Gastroesophageal sphincter (tissue), 4 donors: ENCODE measurements around the gene TM9SF3. TPM values are rescaled to one million over a fixed set of nuclear protein-coding genes. Genes with fewer than 3 reads are reported as not detected.

Experiments
- ATAC-seq: fragments of 150-250 bp; one replicate; pipeline ENCODE4 v1.9.1; 2016; ENCODE audit warnings: mild to moderate bottlenecking, moderate library complexity
- H3K27ac ChIP-seq, 4 donors: fragments of 200-600 bp; sonication (generic) in 3 of 4; 1 replicate in 3 of 4; 2 replicates in 1 of 4; pipeline ENCODE4 v1.5.1; 2016 to 2019
- H3K27me3 ChIP-seq: fragments of 200-600 bp; sonication (generic); one replicate; pipeline ENCODE4 v1.5.1; 2019
- H3K36me3 ChIP-seq, 2 donors: fragments of 200-600 bp; sonication (generic); one replicate each; pipeline ENCODE4 v1.5.1; 2019; ENCODE audit warnings: control low read depth in 1 of 2
- H3K4me1 ChIP-seq, 3 donors: fragments of 200-600 bp; sonication (generic); 1 replicate in 2 of 3; 2 replicates in 1 of 3; pipeline ENCODE4 v1.5.1; 2016 to 2019; ENCODE audit warnings: control low read depth in 2 of 3
- H3K4me3 ChIP-seq, 2 donors: fragments of 200-600 bp; sonication (generic); one replicate each; pipeline ENCODE4 v1.5.1; 2019; ENCODE audit warnings: mild to moderate bottlenecking in 1 of 2, moderate library complexity in 1 of 2
- H3K9me3 ChIP-seq, 3 donors: fragments of 200-600 bp; sonication (generic); one replicate each; pipeline ENCODE4 v1.5.1; 2017 to 2019; ENCODE audit warnings: control low read depth in 2 of 3
- EP300 ChIP-seq: sonication (generic); formaldehyde crosslinking; IDR thresholded peaks from one replicate; pipeline ENCODE4 v1.6.1; 2017; ENCODE audit warnings: antibody characterized with exemption, mild to moderate bottlenecking
- POLR2A ChIP-seq, 2 donors: fragments of 450-650 bp; IDR thresholded peaks; one replicate each; pipeline ENCODE4 v1.6.1; 2017; ENCODE audit warnings: antibody characterized with exemption in 2 of 2, mild to moderate bottlenecking in 2 of 2, moderate library complexity in 1 of 2
- POLR2AphosphoS5 ChIP-seq: sonication (generic); formaldehyde crosslinking; IDR thresholded peaks from one replicate; pipeline ENCODE4 v1.6.1; 2017; ENCODE audit warnings: antibody characterized with exemption
- WGBS, 2 donors: methylation state at CpG; one replicate each; pipeline ENCODE4 v1.1.5; 2018; ENCODE audit warnings: low coverage in 1 of 2; 5-methylcytosine and 5-hydroxymethylcytosine counted together
- total RNA-seq, 4 donors: library from RNA; depleted of rRNA; stranded (reverse); fragments of >200 nt; gene quantifications; one replicate each; pipeline ENCODE4 v1.1.0, GENCODE V29; 2016
- TF ChIP-seq, protein P1 (sequence below), 4 experiments: fragments of 200-600 bp in 2 of 4; fragments of 450-650 bp in 2 of 4; sonication (generic) in 1 of 4; IDR thresholded peaks; one replicate each; pipeline ENCODE4 v1.5.1; 2017 to 2019; ENCODE audit warnings: antibody characterized with exemption in 4 of 4, mild to moderate bottlenecking in 2 of 4, moderate library complexity in 2 of 4

TM9SF3 gene
- total RNA-seq, 4 donors from 2014 or later = 88.6 to 121 (median 114) TPM

DNA sequence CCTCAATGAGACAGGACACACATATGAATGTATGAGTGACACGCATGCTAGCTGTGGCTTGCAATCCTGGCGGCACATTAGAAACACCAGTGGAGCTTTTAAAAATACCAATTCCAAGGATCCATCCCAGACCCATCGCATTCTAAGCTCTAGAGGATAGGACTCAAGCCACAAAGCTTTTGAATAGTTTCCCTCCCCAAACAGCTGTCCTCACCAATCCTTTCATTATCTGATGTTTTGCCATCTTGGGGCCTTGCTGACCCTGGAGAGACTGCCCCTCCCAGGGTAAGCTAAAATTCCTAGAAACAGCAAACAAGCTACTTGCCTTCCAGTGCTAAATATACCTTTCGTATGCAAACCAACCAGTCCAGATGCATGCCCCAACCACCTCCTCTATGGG, 8.9 kb upstream of the TM9SF3 start:
- H3K27ac ChIP-seq = no peak overlapping the region
- H3K27me3 ChIP-seq = peaks cover 3% of the 10 kb centered on the region
- H3K4me1 ChIP-seq = no peaks in the 10 kb centered on the region
- H3K36me3 ChIP-seq = no peaks in the 10 kb centered on the region
- no peaks in the 10 kb centered on the region for H3K9me3 ChIP-seq
- WGBS, 2 donors = 100% methylated on average over 2 to 4 of the region's 4 CpGs
- TF ChIP-seq, protein P1, sequence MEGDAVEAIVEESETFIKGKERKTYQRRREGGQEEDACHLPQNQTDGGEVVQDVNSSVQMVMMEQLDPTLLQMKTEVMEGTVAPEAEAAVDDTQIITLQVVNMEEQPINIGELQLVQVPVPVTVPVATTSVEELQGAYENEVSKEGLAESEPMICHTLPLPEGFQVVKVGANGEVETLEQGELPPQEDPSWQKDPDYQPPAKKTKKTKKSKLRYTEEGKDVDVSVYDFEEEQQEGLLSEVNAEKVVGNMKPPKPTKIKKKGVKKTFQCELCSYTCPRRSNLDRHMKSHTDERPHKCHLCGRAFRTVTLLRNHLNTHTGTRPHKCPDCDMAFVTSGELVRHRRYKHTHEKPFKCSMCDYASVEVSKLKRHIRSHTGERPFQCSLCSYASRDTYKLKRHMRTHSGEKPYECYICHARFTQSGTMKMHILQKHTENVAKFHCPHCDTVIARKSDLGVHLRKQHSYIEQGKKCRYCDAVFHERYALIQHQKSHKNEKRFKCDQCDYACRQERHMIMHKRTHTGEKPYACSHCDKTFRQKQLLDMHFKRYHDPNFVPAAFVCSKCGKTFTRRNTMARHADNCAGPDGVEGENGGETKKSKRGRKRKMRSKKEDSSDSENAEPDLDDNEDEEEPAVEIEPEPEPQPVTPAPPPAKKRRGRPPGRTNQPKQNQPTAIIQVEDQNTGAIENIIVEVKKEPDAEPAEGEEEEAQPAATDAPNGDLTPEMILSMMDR (IDR thresholded peaks at IDR 0.05) = no peak
- TF ChIP-seq POLR2A (IDR thresholded peaks at IDR 0.05) = no peak
- no peak for TF ChIP-seq POLR2AphosphoS5
- TF ChIP-seq EP300 = no peak
- ATAC-seq = no peak
- H3K4me3 ChIP-seq = no peak overlapping the region

GRCh38 chr10:96591946-96592345, 5.1 kb upstream of the TM9SF3 start:
- Histone ChIP-seq H3K4me1 (peaks cover 0 to 16% (median 0%) of the 10 kb centered on the region in 3 donors), H3K27ac (no peak overlapping the region), H3K36me3 (no peaks in the 10 kb centered on the region), H3K27me3 (no peaks in the 10 kb centered on the region), H3K4me3 (no peak overlapping the region), H3K9me3 (no peaks in the 10 kb centered on the region)
- TF ChIP-seq, protein P1 (IDR thresholded peaks at IDR 0.05) = no peak
- 63 to 78% methylated on average over 1 of the region's 1 CpG for WGBS, 2 donors
- no peak for ATAC-seq

- Histone ChIP-seq H3K4me3 (no peak overlapping the region), H3K4me1 (peaks cover 0 to 37% (median 9%) of the 10 kb centered on the region in 3 donors), H3K27ac (peak overlapping the region in 1 of 4 donors; percentile 98), H3K9me3 (no peaks in the 10 kb centered on the region), H3K36me3 (no peaks in the 10 kb centered on the region), H3K27me3 (no peaks in the 10 kb centered on the region)
- WGBS, 2 donors = 56 to 62% methylated on average over 5 of the region's 5 CpGs
- ATAC-seq = no peak
- TF ChIP-seq POLR2A (IDR thresholded peaks at IDR 0.05) = no peak
- no peak for TF ChIP-seq EP300
- TF ChIP-seq POLR2AphosphoS5 = no peak
Measured at GRCh38 chr10:96588616-96589419, 2.0 kb upstream of the TM9SF3 start.

- no peak for TF ChIP-seq EP300
- TF ChIP-seq, protein P1 (IDR thresholded peaks at IDR 0.05) = no peak
- TF ChIP-seq POLR2A (IDR thresholded peaks at IDR 0.05) = no peak
- TF ChIP-seq POLR2AphosphoS5 = no peak
- Histone ChIP-seq H3K4me3 (peak overlapping the region; percentile 88 to 98), H3K9me3 (no peaks in the 10 kb centered on the region), H3K27me3 (no peaks in the 10 kb centered on the region), H3K36me3 (no peaks in the 10 kb centered on the region), H3K27ac (peak overlapping the region; percentile 91 to 99 (median 98)), H3K4me1 (peaks cover 0 to 45% (median 9%) of the 10 kb centered on the region in 3 donors)
- ATAC-seq = no peak
- 0 to 6% methylated on average over 2 to 3 of the region's 4 CpGs for WGBS, 2 donors
Measured at GRCh38 chr10:96588060-96588554, 1.3 kb upstream of the TM9SF3 start.

DNA sequence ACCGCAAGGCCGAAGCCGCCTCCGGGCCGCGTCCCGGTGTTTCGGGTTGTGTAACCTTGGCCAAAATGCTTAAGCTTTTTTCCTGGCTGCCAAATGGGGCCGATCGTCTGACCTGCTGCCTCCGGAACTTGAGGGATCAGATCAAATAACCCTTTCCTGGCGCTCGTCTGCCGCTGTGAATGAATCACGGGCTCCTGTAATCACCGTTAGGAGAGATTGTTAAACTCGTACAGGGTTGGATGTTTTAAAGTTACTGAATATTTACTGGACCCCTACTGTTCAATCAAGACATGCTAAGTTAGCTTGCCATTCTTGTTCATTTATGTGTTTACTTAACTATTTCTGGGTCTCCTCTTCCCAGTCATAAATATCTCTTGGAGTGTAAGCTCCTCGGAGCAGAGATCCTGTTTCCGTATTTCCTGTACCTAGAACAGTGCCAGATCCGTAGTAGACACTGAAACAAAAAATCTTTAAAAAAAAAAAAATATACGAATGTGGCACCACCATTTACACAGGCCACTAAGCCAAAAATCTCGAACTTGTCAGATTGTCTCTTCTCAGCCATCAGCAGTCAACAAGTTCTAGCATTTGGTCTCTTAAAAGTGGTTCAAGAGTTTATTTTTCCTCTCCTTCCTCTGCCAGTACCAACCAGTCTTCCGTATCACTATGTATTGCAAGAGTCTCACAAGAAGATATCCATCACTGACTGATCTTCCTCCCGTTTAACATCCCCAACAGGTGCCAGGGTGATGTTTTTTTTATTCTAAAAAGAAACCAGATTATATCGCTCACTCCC, 650 bp upstream of the TM9SF3 start:
- ATAC-seq = peak; percentile 77
- peaks cover 0 to 51% (median 9%) of the 10 kb centered on the region in 3 donors for H3K4me1 ChIP-seq
- peak overlapping the region; percentile 91 to 99 (median 98) for H3K27ac ChIP-seq
- TF ChIP-seq EP300 (no peak), POLR2A (IDR thresholded peaks at IDR 0.05) (no peak), POLR2AphosphoS5 (no peak)
- TF ChIP-seq, protein P1 (IDR thresholded peaks at IDR 0.05) = peak in 1 of 4 experiments; percentile 11
- H3K27me3 ChIP-seq = no peaks in the 10 kb centered on the region
- H3K4me3 ChIP-seq = peak overlapping the region; percentile 88 to 98
- H3K9me3 ChIP-seq = no peaks in the 10 kb centered on the region
- H3K36me3 ChIP-seq = no peaks in the 10 kb centered on the region
- WGBS, 2 donors = 0 to 3% methylated on average over 3 to 17 of the region's 25 CpGs
